ENCODE results near the gene KIAA1217.
A peak's percentile ranks its signal among the peaks of the same experiment; 100 is the strongest.

Gene KIAA1217

DNA sequence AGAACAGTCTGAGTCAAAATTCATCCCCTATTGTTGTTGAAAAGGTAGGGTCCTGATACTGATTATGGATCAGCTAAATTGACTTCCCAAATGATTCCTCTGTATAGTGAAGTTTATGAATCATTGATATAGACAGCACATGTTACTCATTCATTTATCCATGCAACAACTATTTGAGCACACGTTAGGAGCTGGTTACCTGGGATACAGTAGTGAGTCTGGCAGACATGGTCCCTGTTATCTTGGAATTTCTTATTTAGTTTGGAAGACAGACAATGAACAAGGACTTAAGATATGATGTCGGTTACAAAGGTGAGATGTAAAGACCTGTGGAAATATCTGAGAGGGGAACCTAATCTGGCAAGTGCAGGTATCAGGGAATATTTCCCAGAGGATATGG lies 28.0 kb upstream of the KIAA1217 start:
- Histone ChIP-seq H3K4me1 (ENCODE audit: control insufficient read depth in 5 of 5, insufficient read depth in 5 of 5, low read length in 5 of 5) (peaks cover 1 to 6% (median 4%) of the 10 kb centered on the region in 5 donors), H3K9ac (ENCODE audit: low read length in 5 of 5) (no peak overlapping the region), H3K9me3 (ENCODE audit: control insufficient read depth in 5 of 5, low read length in 5 of 5) (peaks cover 0 to 8% (median 5%) of the 10 kb centered on the region in 5 donors), H3K4me3 (ENCODE audit: low read depth in 1 of 5, low read length in 5 of 5) (no peak overlapping the region), H3K27me3 (ENCODE audit: control insufficient read depth in 5 of 5, insufficient read depth in 4 of 5, low read length in 5 of 5) (no peaks in the 10 kb centered on the region), H3K36me3 (ENCODE audit: control insufficient read depth in 5 of 5, insufficient read depth in 5 of 5, low read length in 5 of 5) (no peaks in the 10 kb centered on the region), H3K27ac (ENCODE audit: low read depth, low read length) (no peak overlapping the region)

DNA sequence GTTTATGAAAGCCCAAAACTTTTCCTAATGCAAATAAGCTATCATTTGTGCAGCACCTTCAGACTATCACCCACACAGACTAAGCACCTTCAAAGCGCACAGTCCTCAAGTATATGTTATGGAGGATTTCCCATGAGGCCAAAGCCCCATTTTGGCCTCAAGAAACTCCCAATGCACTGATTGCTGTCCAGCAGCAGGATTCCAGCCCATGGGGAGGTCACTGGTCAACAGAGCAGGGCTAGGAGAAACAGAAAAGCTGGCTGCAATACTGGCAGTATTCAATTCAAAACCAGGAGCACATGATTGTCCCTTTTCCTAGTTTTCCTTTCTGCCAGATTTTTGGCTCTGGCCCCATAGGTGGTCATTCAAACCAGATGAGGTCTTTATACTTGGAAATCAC lies 24.5 kb upstream of the KIAA1217 start:
- Histone ChIP-seq H3K27ac (ENCODE audit: low read depth, low read length) (no peak overlapping the region), H3K27me3 (ENCODE audit: control insufficient read depth in 5 of 5, insufficient read depth in 4 of 5, low read length in 5 of 5) (no peaks in the 10 kb centered on the region), H3K9ac (ENCODE audit: low read length in 5 of 5) (no peak overlapping the region), H3K4me1 (ENCODE audit: control insufficient read depth in 5 of 5, insufficient read depth in 5 of 5, low read length in 5 of 5) (peaks cover 1 to 6% (median 4%) of the 10 kb centered on the region in 5 donors), H3K4me3 (ENCODE audit: low read depth in 1 of 5, low read length in 5 of 5) (no peak overlapping the region), H3K9me3 (ENCODE audit: control insufficient read depth in 5 of 5, low read length in 5 of 5) (no peaks in the 10 kb centered on the region), H3K36me3 (ENCODE audit: control insufficient read depth in 5 of 5, insufficient read depth in 5 of 5, low read length in 5 of 5) (no peaks in the 10 kb centered on the region)

- Histone ChIP-seq H3K27ac (ENCODE audit: low read depth, low read length) (no peak overlapping the region), H3K4me1 (ENCODE audit: control insufficient read depth in 5 of 5, insufficient read depth in 5 of 5, low read length in 5 of 5) (peaks cover 0 to 24% (median 1%) of the 10 kb centered on the region in 5 donors), H3K9me3 (ENCODE audit: control insufficient read depth in 5 of 5, low read length in 5 of 5) (no peaks in the 10 kb centered on the region), H3K27me3 (ENCODE audit: control insufficient read depth in 5 of 5, insufficient read depth in 4 of 5, low read length in 5 of 5) (no peaks in the 10 kb centered on the region), H3K4me3 (ENCODE audit: low read depth in 1 of 5, low read length in 5 of 5) (no peak overlapping the region), H3K36me3 (ENCODE audit: control insufficient read depth in 5 of 5, insufficient read depth in 5 of 5, low read length in 5 of 5) (no peaks in the 10 kb centered on the region), H3K9ac (ENCODE audit: low read length in 5 of 5) (no peak overlapping the region)
Observed at GRCh38 chr10:24193330-24193729, 15.6 kb upstream of the KIAA1217 start.

DNA sequence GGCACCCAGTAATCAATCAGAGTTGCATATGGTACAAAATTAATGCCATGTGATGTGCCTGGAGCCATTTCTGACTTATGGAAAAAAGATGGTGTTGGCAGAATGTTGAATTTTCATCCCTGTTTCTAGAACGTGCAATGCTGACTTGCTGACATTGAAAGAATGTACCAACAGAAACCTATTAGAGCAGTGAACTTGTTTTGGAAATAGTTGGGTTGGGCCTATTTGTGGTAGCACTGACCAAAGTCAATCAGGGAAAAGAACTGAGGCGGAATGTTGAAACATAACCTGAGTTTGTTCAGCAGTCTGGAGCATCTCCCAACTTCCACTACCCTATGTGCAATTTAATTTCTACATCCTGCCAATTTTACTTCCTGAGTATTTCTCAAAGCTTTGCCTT lies 11.7 kb upstream of the KIAA1217 start:
- H3K36me3 ChIP-seq (ENCODE audit: control insufficient read depth in 5 of 5, insufficient read depth in 5 of 5, low read length in 5 of 5): no peaks in the 10 kb centered on the region
- H3K9ac ChIP-seq (ENCODE audit: low read length in 5 of 5): no peak overlapping the region
- H3K27me3 ChIP-seq (ENCODE audit: control insufficient read depth in 5 of 5, insufficient read depth in 4 of 5, low read length in 5 of 5): no peaks in the 10 kb centered on the region
- no peak overlapping the region for H3K27ac ChIP-seq (ENCODE audit: low read depth, low read length)
- peaks cover 0 to 39% (median 1%) of the 10 kb centered on the region in 5 donors for H3K4me1 ChIP-seq (ENCODE audit: control insufficient read depth in 5 of 5, insufficient read depth in 5 of 5, low read length in 5 of 5)
- no peaks in the 10 kb centered on the region for H3K9me3 ChIP-seq (ENCODE audit: control insufficient read depth in 5 of 5, low read length in 5 of 5)
- no peak overlapping the region for H3K4me3 ChIP-seq (ENCODE audit: low read depth in 1 of 5, low read length in 5 of 5)

- Histone ChIP-seq H3K4me1 (ENCODE audit: control insufficient read depth in 5 of 5, insufficient read depth in 5 of 5, low read length in 5 of 5) (peaks cover 0 to 47% (median under 1%) of the 10 kb centered on the region in 5 donors), H3K9ac (ENCODE audit: low read length in 5 of 5) (no peak overlapping the region), H3K4me3 (ENCODE audit: low read depth in 1 of 5, low read length in 5 of 5) (no peak overlapping the region), H3K36me3 (ENCODE audit: control insufficient read depth in 5 of 5, insufficient read depth in 5 of 5, low read length in 5 of 5) (no peaks in the 10 kb centered on the region), H3K9me3 (ENCODE audit: control insufficient read depth in 5 of 5, low read length in 5 of 5) (no peaks in the 10 kb centered on the region), H3K27me3 (ENCODE audit: control insufficient read depth in 5 of 5, insufficient read depth in 4 of 5, low read length in 5 of 5) (no peaks in the 10 kb centered on the region), H3K27ac (ENCODE audit: low read depth, low read length) (peak overlapping the region; percentile 30)
Observed at GRCh38 chr10:24201503-24202180, 7.3 kb upstream of the KIAA1217 start.

- Histone ChIP-seq H3K27ac (ENCODE audit: low read depth, low read length) (peak overlapping the region; percentile 30), H3K9me3 (ENCODE audit: control insufficient read depth in 5 of 5, low read length in 5 of 5) (no peaks in the 10 kb centered on the region), H3K36me3 (ENCODE audit: control insufficient read depth in 5 of 5, insufficient read depth in 5 of 5, low read length in 5 of 5) (no peaks in the 10 kb centered on the region), H3K27me3 (ENCODE audit: control insufficient read depth in 5 of 5, insufficient read depth in 4 of 5, low read length in 5 of 5) (no peaks in the 10 kb centered on the region), H3K4me3 (ENCODE audit: low read depth in 1 of 5, low read length in 5 of 5) (no peak overlapping the region), H3K9ac (ENCODE audit: low read length in 5 of 5) (no peak overlapping the region), H3K4me1 (ENCODE audit: control insufficient read depth in 5 of 5, insufficient read depth in 5 of 5, low read length in 5 of 5) (peaks cover 0 to 47% (median 3%) of the 10 kb centered on the region in 5 donors)
Observed at GRCh38 chr10:24202181-24202570, 6.8 kb upstream of the KIAA1217 start.

DNA sequence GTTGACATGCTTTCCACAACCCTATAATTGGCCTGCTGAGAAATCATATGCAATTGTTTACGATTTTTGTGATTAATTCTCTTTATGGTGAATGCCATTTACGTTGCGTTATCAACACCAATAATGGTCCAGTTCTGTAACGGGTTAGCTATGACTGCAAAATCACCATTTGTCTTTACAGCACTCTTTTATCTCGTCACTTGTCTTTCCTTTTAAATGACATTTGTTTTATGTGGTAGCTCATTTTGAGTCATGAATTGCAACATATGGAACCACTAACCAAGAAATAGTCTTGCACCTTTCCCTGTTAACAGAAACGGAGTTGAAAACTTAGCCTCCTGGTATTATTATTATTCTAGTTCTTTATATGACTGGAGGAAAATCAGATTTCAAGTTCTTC lies 3.1 kb upstream of the KIAA1217 start:
- Histone ChIP-seq H3K4me1 (ENCODE audit: control insufficient read depth in 5 of 5, insufficient read depth in 5 of 5, low read length in 5 of 5) (peaks cover 2 to 55% (median 25%) of the 10 kb centered on the region in 5 donors), H3K27ac (ENCODE audit: low read depth, low read length) (peak overlapping the region; percentile 92), H3K4me3 (ENCODE audit: low read depth in 1 of 5, low read length in 5 of 5) (no peak overlapping the region)

DNA sequence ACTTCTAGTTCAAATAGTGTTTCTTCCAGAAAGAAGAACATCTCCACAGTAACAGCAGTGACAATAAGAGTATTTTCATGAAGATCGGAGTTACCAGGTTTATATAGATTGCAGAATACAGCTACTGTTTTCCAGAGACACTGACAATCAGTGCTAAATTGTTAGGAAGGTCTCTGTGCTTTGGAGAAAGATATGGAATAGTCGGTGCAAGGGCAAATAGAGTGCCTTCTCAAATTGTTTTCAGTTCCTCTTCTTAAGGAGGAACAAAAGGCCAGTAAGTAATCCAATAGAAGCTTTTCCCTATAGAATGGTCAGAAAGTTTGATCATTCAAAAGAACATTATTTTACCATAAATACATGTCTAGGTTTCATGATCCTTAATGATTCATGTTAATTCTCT lies 2.6 kb upstream of the KIAA1217 start:
- peak overlapping the region; percentile 92 for H3K27ac ChIP-seq (ENCODE audit: low read depth, low read length)
- peak overlapping the region in 1 of 5 donors; percentile 39 for H3K9ac ChIP-seq (ENCODE audit: low read length in 5 of 5)
- no peaks in the 10 kb centered on the region for H3K36me3 ChIP-seq (ENCODE audit: control insufficient read depth in 5 of 5, insufficient read depth in 5 of 5, low read length in 5 of 5)

More for the DNA sequence above, 3.1 kb upstream of the KIAA1217 start:
- Histone ChIP-seq H3K9ac (ENCODE audit: low read length in 5 of 5) (no peak overlapping the region), H3K36me3 (ENCODE audit: control insufficient read depth in 5 of 5, insufficient read depth in 5 of 5, low read length in 5 of 5) (no peaks in the 10 kb centered on the region), H3K27me3 (ENCODE audit: control insufficient read depth in 5 of 5, insufficient read depth in 4 of 5, low read length in 5 of 5) (peaks cover 0 to 4% (median 0%) of the 10 kb centered on the region in 5 donors), H3K9me3 (ENCODE audit: control insufficient read depth in 5 of 5, low read length in 5 of 5) (no peaks in the 10 kb centered on the region)

GRCh38 chr10:24206926-24207325 lies 2.0 kb upstream of the KIAA1217 start:
- Histone ChIP-seq H3K4me1 (ENCODE audit: control insufficient read depth in 5 of 5, insufficient read depth in 5 of 5, low read length in 5 of 5) (peaks cover 2 to 49% (median 25%) of the 10 kb centered on the region in 5 donors), H3K9me3 (ENCODE audit: control insufficient read depth in 5 of 5, low read length in 5 of 5) (no peaks in the 10 kb centered on the region), H3K9ac (ENCODE audit: low read length in 5 of 5) (peak overlapping the region in 2 of 5 donors; percentile 39 to 71), H3K4me3 (ENCODE audit: low read depth in 1 of 5, low read length in 5 of 5) (no peak overlapping the region), H3K27ac (ENCODE audit: low read depth, low read length) (peak overlapping the region; percentile 92), H3K27me3 (ENCODE audit: control insufficient read depth in 5 of 5, insufficient read depth in 4 of 5, low read length in 5 of 5) (peaks cover 0 to 4% (median 0%) of the 10 kb centered on the region in 5 donors), H3K36me3 (ENCODE audit: control insufficient read depth in 5 of 5, insufficient read depth in 5 of 5, low read length in 5 of 5) (no peaks in the 10 kb centered on the region)

More for the DNA sequence above, 2.6 kb upstream of the KIAA1217 start:
- Histone ChIP-seq H3K9me3 (ENCODE audit: control insufficient read depth in 5 of 5, low read length in 5 of 5) (no peaks in the 10 kb centered on the region), H3K4me1 (ENCODE audit: control insufficient read depth in 5 of 5, insufficient read depth in 5 of 5, low read length in 5 of 5) (peaks cover 2 to 51% (median 25%) of the 10 kb centered on the region in 5 donors), H3K27me3 (ENCODE audit: control insufficient read depth in 5 of 5, insufficient read depth in 4 of 5, low read length in 5 of 5) (peaks cover 0 to 4% (median 0%) of the 10 kb centered on the region in 5 donors), H3K4me3 (ENCODE audit: low read depth in 1 of 5, low read length in 5 of 5) (no peak overlapping the region)

GRCh38 chr10:24207341-24207740 lies 1.6 kb upstream of the KIAA1217 start:
- no peaks in the 10 kb centered on the region for H3K36me3 ChIP-seq (ENCODE audit: control insufficient read depth in 5 of 5, insufficient read depth in 5 of 5, low read length in 5 of 5)
- peaks cover 0 to 4% (median 0%) of the 10 kb centered on the region in 5 donors for H3K27me3 ChIP-seq (ENCODE audit: control insufficient read depth in 5 of 5, insufficient read depth in 4 of 5, low read length in 5 of 5)
- H3K27ac ChIP-seq (ENCODE audit: low read depth, low read length): peak overlapping the region; percentile 92
- peak overlapping the region in 1 of 5 donors; percentile 77 for H3K4me3 ChIP-seq (ENCODE audit: low read depth in 1 of 5, low read length in 5 of 5)
- H3K9ac ChIP-seq (ENCODE audit: low read length in 5 of 5): peak overlapping the region in 2 of 5 donors; percentile 39 to 71
- no peaks in the 10 kb centered on the region for H3K9me3 ChIP-seq (ENCODE audit: control insufficient read depth in 5 of 5, low read length in 5 of 5)
- H3K4me1 ChIP-seq (ENCODE audit: control insufficient read depth in 5 of 5, insufficient read depth in 5 of 5, low read length in 5 of 5): peaks cover 2 to 46% (median 27%) of the 10 kb centered on the region in 5 donors
